ENCODE results near the gene TMEM150B. TPM values are rescaled to one million over a fixed set of nuclear protein-coding genes. Genes with fewer than 3 reads are reported as not detected.

TMEM150B gene
- polyA plus RNA-seq, 1 donor from 2014 or later = not detected

DNA sequence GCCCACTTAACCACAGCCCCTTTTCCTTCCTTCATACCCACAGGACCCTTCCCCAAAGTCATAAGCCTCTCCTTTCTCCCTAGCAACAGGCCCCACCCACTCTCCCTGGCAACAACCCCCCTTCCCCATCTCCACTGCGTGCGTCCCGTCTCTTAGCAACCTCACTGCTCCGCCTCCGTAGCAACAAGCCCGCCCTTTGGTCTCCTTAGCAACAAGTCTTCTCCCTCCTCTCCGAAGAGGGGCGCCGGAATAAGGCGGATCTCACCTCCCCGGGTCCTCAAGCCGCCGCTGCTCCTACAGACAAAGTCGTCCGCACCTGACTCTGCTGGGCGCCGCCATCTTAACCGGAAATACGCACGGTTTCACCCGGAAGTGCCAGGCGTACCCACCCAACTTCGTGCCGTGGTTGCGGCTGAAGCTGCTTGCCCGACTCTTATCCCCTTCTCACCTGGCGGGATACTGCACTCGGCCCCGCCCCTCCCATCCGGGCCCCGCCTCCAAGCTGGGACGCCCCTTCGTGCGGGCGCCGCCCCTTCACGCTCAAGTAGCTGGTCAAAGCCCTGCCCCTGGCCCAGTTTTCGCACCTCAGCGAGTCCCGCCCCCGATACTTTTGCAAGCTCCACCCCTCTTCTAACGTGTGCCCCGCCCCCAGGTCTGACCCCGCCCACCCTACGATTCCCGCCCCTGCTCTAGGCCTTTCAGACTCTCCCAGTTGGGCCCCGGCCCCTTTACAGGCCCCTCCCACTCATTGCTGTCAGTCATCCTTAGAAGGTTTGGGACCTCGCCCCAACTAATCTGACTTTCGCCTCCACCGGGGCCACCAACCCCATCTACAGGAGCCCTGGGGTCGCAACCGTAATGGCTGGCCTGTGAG, 45.1 kb downstream of the TMEM150B start, which contains the start of gene HSPBP1:
TSS of gene HSPBP1 (minus strand) at position 341 of the 874 bp plus-strand sequence. CDS start 502 bp downstream, outside the sequence.
- no peaks in the 10 kb centered on the region for H3K27me3 ChIP-seq (ENCODE audit: insufficient read depth, low read depth, low read length)
- no peaks in the 10 kb centered on the region for H3F3A ChIP-seq (ENCODE audit: insufficient read depth, low read length, poor library complexity, severe bottlenecking)
- H3K4me2 ChIP-seq (ENCODE audit: low read length) = peak within 1 kb of the TSS; percentile 90

DNA sequence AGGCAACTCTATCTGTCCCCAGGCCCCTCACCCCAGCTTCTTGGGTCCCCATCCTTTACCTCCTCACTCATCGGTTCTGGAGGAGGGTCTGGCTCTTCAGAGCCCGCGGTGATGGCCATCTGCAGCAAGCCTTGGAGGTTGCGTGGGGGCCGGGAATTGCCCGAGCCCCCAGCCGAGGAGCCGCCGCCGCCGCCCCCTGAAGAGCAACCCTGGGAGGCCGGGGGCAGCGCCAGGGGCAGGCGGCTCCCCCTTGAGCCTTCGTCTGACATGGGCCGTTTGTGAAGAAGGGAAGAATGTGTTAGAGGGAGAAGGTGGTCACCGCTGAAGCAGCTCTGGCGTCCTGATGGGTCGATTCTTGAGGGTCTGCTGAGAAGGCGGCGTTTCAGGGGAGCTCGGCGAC, 45.8 kb downstream of the TMEM150B start:
- H3K79me2 ChIP-seq (replicated peaks; ENCODE audit: insufficient read depth, low read length) = peaks cover 21% of the 10 kb centered on the region

More for the DNA sequence above, 45.1 kb downstream of the TMEM150B start, which contains the start of gene HSPBP1:
- Histone ChIP-seq H3K9ac (ENCODE audit: low read length) (peak within 1 kb of the TSS; percentile 85), H2AFZ (ENCODE audit: low read depth, low read length) (peak within 1 kb of the TSS; percentile 69), H3K4me3 (ENCODE audit: low read length) (peak within 1 kb of the TSS; percentile 90), H4K20me1 (ENCODE audit: insufficient read depth) (no peaks in the 10 kb centered on the region), H3K9me2 (ENCODE audit: insufficient read depth, low read length) (no peaks in the 10 kb centered on the region), H3K36me3 (ENCODE audit: insufficient read depth, low read length) (no peaks in the 10 kb centered on the region), H3K9me3 (ENCODE audit: low read length) (no peaks in the 10 kb centered on the region), H3K27ac (ENCODE audit: low read length) (peak within 1 kb of the TSS; percentile 91), H3K79me2 (replicated peaks; ENCODE audit: insufficient read depth, low read length) (peaks cover 27% of the 10 kb centered on the region)
- no peak for TF ChIP-seq TAF1 (IDR thresholded peaks at IDR 0.05; ENCODE audit: low read depth)
- no peak for TF ChIP-seq EZH2 (IDR thresholded peaks at IDR 0.05; ENCODE audit: borderline replicate concordance, insufficient read depth, low read length, poor library complexity, severe bottlenecking)
- peak; percentile 99 for TF ChIP-seq MXI1 (conservative IDR thresholded peaks at IDR 0.05; ENCODE audit: poor library complexity, severe bottlenecking)
- TF ChIP-seq, protein P1, sequence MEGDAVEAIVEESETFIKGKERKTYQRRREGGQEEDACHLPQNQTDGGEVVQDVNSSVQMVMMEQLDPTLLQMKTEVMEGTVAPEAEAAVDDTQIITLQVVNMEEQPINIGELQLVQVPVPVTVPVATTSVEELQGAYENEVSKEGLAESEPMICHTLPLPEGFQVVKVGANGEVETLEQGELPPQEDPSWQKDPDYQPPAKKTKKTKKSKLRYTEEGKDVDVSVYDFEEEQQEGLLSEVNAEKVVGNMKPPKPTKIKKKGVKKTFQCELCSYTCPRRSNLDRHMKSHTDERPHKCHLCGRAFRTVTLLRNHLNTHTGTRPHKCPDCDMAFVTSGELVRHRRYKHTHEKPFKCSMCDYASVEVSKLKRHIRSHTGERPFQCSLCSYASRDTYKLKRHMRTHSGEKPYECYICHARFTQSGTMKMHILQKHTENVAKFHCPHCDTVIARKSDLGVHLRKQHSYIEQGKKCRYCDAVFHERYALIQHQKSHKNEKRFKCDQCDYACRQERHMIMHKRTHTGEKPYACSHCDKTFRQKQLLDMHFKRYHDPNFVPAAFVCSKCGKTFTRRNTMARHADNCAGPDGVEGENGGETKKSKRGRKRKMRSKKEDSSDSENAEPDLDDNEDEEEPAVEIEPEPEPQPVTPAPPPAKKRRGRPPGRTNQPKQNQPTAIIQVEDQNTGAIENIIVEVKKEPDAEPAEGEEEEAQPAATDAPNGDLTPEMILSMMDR (IDR thresholded peaks at IDR 0.05; ENCODE audit: poor library complexity, severe bottlenecking) = peak; percentile 19
- TF ChIP-seq EP300 (conservative IDR thresholded peaks at IDR 0.05; ENCODE audit: poor library complexity, severe bottlenecking) = peak; percentile 72
- peak; percentile 55 for TF ChIP-seq SMC3 (conservative IDR thresholded peaks at IDR 0.05; ENCODE audit: poor library complexity)
- TF ChIP-seq POLR2AphosphoS5 (IDR thresholded peaks at IDR 0.05) = peak; percentile 91
- peak; percentile 27 for TF ChIP-seq RAD21 (conservative IDR thresholded peaks at IDR 0.05)
- TF ChIP-seq, protein P2, sequence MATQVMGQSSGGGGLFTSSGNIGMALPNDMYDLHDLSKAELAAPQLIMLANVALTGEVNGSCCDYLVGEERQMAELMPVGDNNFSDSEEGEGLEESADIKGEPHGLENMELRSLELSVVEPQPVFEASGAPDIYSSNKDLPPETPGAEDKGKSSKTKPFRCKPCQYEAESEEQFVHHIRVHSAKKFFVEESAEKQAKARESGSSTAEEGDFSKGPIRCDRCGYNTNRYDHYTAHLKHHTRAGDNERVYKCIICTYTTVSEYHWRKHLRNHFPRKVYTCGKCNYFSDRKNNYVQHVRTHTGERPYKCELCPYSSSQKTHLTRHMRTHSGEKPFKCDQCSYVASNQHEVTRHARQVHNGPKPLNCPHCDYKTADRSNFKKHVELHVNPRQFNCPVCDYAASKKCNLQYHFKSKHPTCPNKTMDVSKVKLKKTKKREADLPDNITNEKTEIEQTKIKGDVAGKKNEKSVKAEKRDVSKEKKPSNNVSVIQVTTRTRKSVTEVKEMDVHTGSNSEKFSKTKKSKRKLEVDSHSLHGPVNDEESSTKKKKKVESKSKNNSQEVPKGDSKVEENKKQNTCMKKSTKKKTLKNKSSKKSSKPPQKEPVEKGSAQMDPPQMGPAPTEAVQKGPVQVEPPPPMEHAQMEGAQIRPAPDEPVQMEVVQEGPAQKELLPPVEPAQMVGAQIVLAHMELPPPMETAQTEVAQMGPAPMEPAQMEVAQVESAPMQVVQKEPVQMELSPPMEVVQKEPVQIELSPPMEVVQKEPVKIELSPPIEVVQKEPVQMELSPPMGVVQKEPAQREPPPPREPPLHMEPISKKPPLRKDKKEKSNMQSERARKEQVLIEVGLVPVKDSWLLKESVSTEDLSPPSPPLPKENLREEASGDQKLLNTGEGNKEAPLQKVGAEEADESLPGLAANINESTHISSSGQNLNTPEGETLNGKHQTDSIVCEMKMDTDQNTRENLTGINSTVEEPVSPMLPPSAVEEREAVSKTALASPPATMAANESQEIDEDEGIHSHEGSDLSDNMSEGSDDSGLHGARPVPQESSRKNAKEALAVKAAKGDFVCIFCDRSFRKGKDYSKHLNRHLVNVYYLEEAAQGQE (IDR thresholded peaks at IDR 0.05; ENCODE audit: borderline replicate concordance) = peak; percentile 51

More for the DNA sequence above, 45.8 kb downstream of the TMEM150B start:
- Histone ChIP-seq H3K4me3 (ENCODE audit: low read length) (peak overlapping the region; percentile 90), H3K27ac (ENCODE audit: low read length) (peak overlapping the region; percentile 91), H3K27me3 (ENCODE audit: insufficient read depth, low read depth, low read length) (no peaks in the 10 kb centered on the region), H3K36me3 (ENCODE audit: insufficient read depth, low read length) (no peaks in the 10 kb centered on the region), H3K9me3 (ENCODE audit: low read length) (no peaks in the 10 kb centered on the region), H3K4me2 (ENCODE audit: low read length) (peak overlapping the region; percentile 90), H4K20me1 (ENCODE audit: insufficient read depth) (no peaks in the 10 kb centered on the region), H3K9me2 (ENCODE audit: insufficient read depth, low read length) (no peaks in the 10 kb centered on the region), H3K9ac (ENCODE audit: low read length) (peak overlapping the region; percentile 85), H3F3A (ENCODE audit: insufficient read depth, low read length, poor library complexity, severe bottlenecking) (no peaks in the 10 kb centered on the region), H2AFZ (ENCODE audit: low read depth, low read length) (peak overlapping the region; percentile 69)
- TF ChIP-seq RAD21 (conservative IDR thresholded peaks at IDR 0.05) (no peak), POLR2AphosphoS5 (IDR thresholded peaks at IDR 0.05) (no peak), EP300 (conservative IDR thresholded peaks at IDR 0.05; ENCODE audit: poor library complexity, severe bottlenecking) (no peak)
- TF ChIP-seq, protein P1 (IDR thresholded peaks at IDR 0.05; ENCODE audit: poor library complexity, severe bottlenecking) = no peak

All from neural cell (in vitro differentiated cells).